Measurements from ENCODE around the gene RAB39A.
A peak's percentile ranks its signal among the peaks of the same experiment; 100 is the strongest.

RAB39A gene

GRCh38 chr11:107962181-107962580 is 33.9 kb downstream of the RAB39A start:
- no peak for DNase-seq (ENCODE audit: low read depth)

- no peak for DNase-seq (ENCODE audit: low read depth)
Measured at GRCh38 chr11:107963091-107963490, 34.8 kb downstream of the RAB39A start.

GRCh38 chr11:107969219-107969618 is 41.0 kb downstream of the RAB39A start:
- no peak for DNase-seq (ENCODE audit: low read depth)

GRCh38 chr11:107970049-107970448 is 41.8 kb downstream of the RAB39A start:
- DNase-seq (ENCODE audit: low read depth) = no peak

- no peak for DNase-seq (ENCODE audit: low read depth)
Measured at GRCh38 chr11:107973641-107974040, 45.4 kb downstream of the RAB39A start.

- DNase-seq (ENCODE audit: low read depth) = no peak
Measured at GRCh38 chr11:107988397-107989158, 60.3 kb downstream of the RAB39A start.

GRCh38 chr11:107991868-107992414 is 63.7 kb downstream of the RAB39A start:
- DNase-seq (ENCODE audit: low read depth) = no peak

GRCh38 chr11:107996006-107996776 is 67.9 kb downstream of the RAB39A start:
- DNase-seq (ENCODE audit: low read depth) = no peak

GRCh38 chr11:107998761-107999160 is 70.5 kb downstream of the RAB39A start:
- peak; percentile 15 for DNase-seq (ENCODE audit: low read depth)

- DNase-seq (ENCODE audit: low read depth) = peak; percentile 26
Measured at GRCh38 chr11:107999759-108000455, 71.7 kb downstream of the RAB39A start.

- no peak for DNase-seq (ENCODE audit: low read depth)
Measured at GRCh38 chr11:108002476-108002875, 74.2 kb downstream of the RAB39A start.

- DNase-seq (ENCODE audit: low read depth) = no peak
Measured at GRCh38 chr11:108003623-108004022, 75.4 kb downstream of the RAB39A start.

- no peak for DNase-seq (ENCODE audit: low read depth)
Measured at GRCh38 chr11:108007819-108008218, 79.6 kb downstream of the RAB39A start.

- peak; percentile 90 for DNase-seq (ENCODE audit: low read depth)
Measured at GRCh38 chr11:108008656-108009496, 80.6 kb downstream of the RAB39A start, which contains the start of gene CUL5. CUL5 (plus strand) TSS chr11:108008898; CDS start chr11:108009349, 451 bp downstream.

- DNase-seq (ENCODE audit: low read depth) = peak; percentile 33
Measured at GRCh38 chr11:108009497-108010370, 81.5 kb downstream of the RAB39A start.

GRCh38 chr11:108012139-108012725 is 84.0 kb downstream of the RAB39A start:
- no peak for DNase-seq (ENCODE audit: low read depth)

Measured in EH (cell line).